Peyer's patch (tissue), 4 donors: ENCODE data around the gene LCE2C. TPM values are rescaled to one million over a fixed set of nuclear protein-coding genes. Genes with fewer than 3 reads are reported as not detected.

Experiments used
- DNase-seq, 3 donors: peaks; one replicate each; pipeline ENCODE4 v3.0.0-alpha.2; 2017 to 2019
- H3K27ac ChIP-seq, 4 donors: fragments of 200-600 bp; sonication (generic); one replicate each; pipeline ENCODE4 v1.5.1; 2016 to 2019
- H3K27me3 ChIP-seq, 2 donors: fragments of 200-600 bp; sonication (generic); one replicate each; pipeline ENCODE4 v1.5.1; 2019
- H3K36me3 ChIP-seq, 3 donors: fragments of 200-600 bp; sonication (generic); one replicate each; pipeline ENCODE4 v1.5.1; 2016 to 2019
- H3K4me1 ChIP-seq, 4 donors: fragments of 200-600 bp; sonication (generic); one replicate each; pipeline ENCODE4 v1.5.1; 2016 to 2019
- H3K4me3 ChIP-seq, 4 donors: fragments of 200-600 bp; sonication (generic); 1 replicate in 3 of 4; 2 replicates in 1 of 4; pipeline ENCODE4 v1.5.1; 2016 to 2019; ENCODE audit warnings: mild to moderate bottlenecking in 1 of 4
- H3K9me3 ChIP-seq, 4 donors: fragments of 200-600 bp; sonication (generic); one replicate each; pipeline ENCODE4 v1.5.1; 2016 to 2019; ENCODE audit warnings: mild to moderate bottlenecking in 1 of 4
- CTCF ChIP-seq, 6 experiments: fragments of 450-650 bp in 4 of 6; fragments of 200-600 bp in 2 of 6; sonication (generic) in 1 of 6; IDR thresholded peaks; one replicate each; pipeline ENCODE4 v1.5.1; 2017 to 2019; ENCODE audit warnings: antibody characterized with exemption in 6 of 6, mild to moderate bottlenecking in 3 of 6, moderate library complexity in 1 of 6
- POLR2A ChIP-seq, 2 donors: fragments of 450-650 bp; IDR thresholded peaks; one replicate each; pipeline ENCODE4 v1.5.1; 2017; ENCODE audit warnings: antibody characterized with exemption in 2 of 2, mild to moderate bottlenecking in 2 of 2, moderate library complexity in 2 of 2
- total RNA-seq, 4 donors: library from RNA; depleted of rRNA; stranded (reverse); fragments of >200 nt; gene quantifications; one replicate each; pipeline ENCODE4 v1.1.0, GENCODE V29; 2016

The LCE2C gene
- total RNA-seq, 4 donors from 2014 or later, result not detected

GRCh38 chr1:152697701-152698600 lies 22.9 kb downstream of the LCE2C start, which contains the start of gene LCE2A:
Gene LCE2A (plus strand): TSS chr1:152698345. CDS start chr1:152698902, 557 bp downstream.
- Histone ChIP-seq H3K36me3 (no peaks in the 10 kb centered on the region), H3K27me3 (no peaks in the 10 kb centered on the region), H3K9me3 (no peaks in the 10 kb centered on the region), H3K27ac (no peak within 1 kb of the TSS), H3K4me1 (no peaks in the 10 kb centered on the region), H3K4me3 (no peak within 1 kb of the TSS)
- TF ChIP-seq POLR2A (IDR thresholded peaks at IDR 0.05), result no peak
- TF ChIP-seq CTCF (IDR thresholded peaks at IDR 0.05), result no peak
- no peak for DNase-seq

GRCh38 chr1:152699746-152700145 lies 24.7 kb downstream of the LCE2C start:
- H3K27ac ChIP-seq, result no peak overlapping the region
- no peaks in the 10 kb centered on the region for H3K4me1 ChIP-seq
- no peaks in the 10 kb centered on the region for H3K36me3 ChIP-seq
- H3K9me3 ChIP-seq, result no peaks in the 10 kb centered on the region
- TF ChIP-seq POLR2A (IDR thresholded peaks at IDR 0.05), result no peak
- no peak for TF ChIP-seq CTCF (IDR thresholded peaks at IDR 0.05)
- no peak for DNase-seq
- H3K27me3 ChIP-seq, result no peaks in the 10 kb centered on the region
- H3K4me3 ChIP-seq, result no peak overlapping the region

- no peaks in the 10 kb centered on the region for H3K4me1 ChIP-seq
- H3K9me3 ChIP-seq, result no peaks in the 10 kb centered on the region
- no peak within 1 kb of the TSS for H3K4me3 ChIP-seq
- no peak for DNase-seq
- H3K27me3 ChIP-seq, result no peaks in the 10 kb centered on the region
- H3K36me3 ChIP-seq, result no peaks in the 10 kb centered on the region
- no peak within 1 kb of the TSS for H3K27ac ChIP-seq
- no peak for TF ChIP-seq POLR2A (IDR thresholded peaks at IDR 0.05)
- no peak for TF ChIP-seq CTCF (IDR thresholded peaks at IDR 0.05)
These were observed 32.8 kb downstream of the LCE2C start, which contains the start of gene LCE4A for GRCh38 chr1:152707860-152708259. Gene LCE4A (plus strand): TSS chr1:152708160. CDS start chr1:152709076, 916 bp downstream.

- no peak overlapping the region for H3K4me3 ChIP-seq
These were observed 43.2 kb downstream of the LCE2C start for GRCh38 chr1:152718238-152718637.

GRCh38 chr1:152725261-152725660 lies 50.2 kb downstream of the LCE2C start:
- H3K4me3 ChIP-seq, result no peak overlapping the region
- no peaks in the 10 kb centered on the region for H3K36me3 ChIP-seq
- no peaks in the 10 kb centered on the region for H3K4me1 ChIP-seq
- no peaks in the 10 kb centered on the region for H3K27me3 ChIP-seq
- no peak overlapping the region for H3K27ac ChIP-seq
- DNase-seq, result no peak
- no peaks in the 10 kb centered on the region for H3K9me3 ChIP-seq
- TF ChIP-seq CTCF (IDR thresholded peaks at IDR 0.05), result no peak
- TF ChIP-seq POLR2A (IDR thresholded peaks at IDR 0.05), result no peak

More at GRCh38 chr1:152718238-152718637, 43.2 kb downstream of the LCE2C start:
- H3K27me3 ChIP-seq, result no peaks in the 10 kb centered on the region
- H3K27ac ChIP-seq, result no peak overlapping the region
- peaks cover 0 to 4% (median 2%) of the 10 kb centered on the region in 4 donors for H3K9me3 ChIP-seq
- no peaks in the 10 kb centered on the region for H3K36me3 ChIP-seq
- no peaks in the 10 kb centered on the region for H3K4me1 ChIP-seq
- TF ChIP-seq CTCF (IDR thresholded peaks at IDR 0.05) (no peak), POLR2A (IDR thresholded peaks at IDR 0.05) (no peak)
- DNase-seq, result no peak

Other genes starting within 250 kb of the LCE2C start
- not detected for gene LCE5A, start 164.5 kb upstream of the LCE2C start, total RNA-seq
- not detected for gene CRCT1, start 160.8 kb upstream of the LCE2C start, total RNA-seq
- gene LCE3E, start 108.5 kb upstream of the LCE2C start, total RNA-seq, result not detected
- not detected for gene LCE3D, start 94.8 kb upstream of the LCE2C start, total RNA-seq
- gene LCE3C, start 75.0 kb upstream of the LCE2C start, total RNA-seq, result not detected
- gene LCE3B, start 61.5 kb upstream of the LCE2C start, total RNA-seq, result not detected
- not detected for gene LCE3A, start 52.2 kb upstream of the LCE2C start, total RNA-seq
- gene LCE2D, start 11.9 kb upstream of the LCE2C start, total RNA-seq, result not detected
- not detected for gene LCE2B, start 10.8 kb downstream of the LCE2C start, total RNA-seq
- gene LCE2A, start 23.1 kb downstream of the LCE2C start, total RNA-seq, result not detected
- gene LCE4A, start 32.9 kb downstream of the LCE2C start, total RNA-seq, result not detected
- gene KPRP, start 82.7 kb downstream of the LCE2C start, total RNA-seq, result not detected
- gene LCE1F, start 99.9 kb downstream of the LCE2C start, total RNA-seq, result not detected
- not detected for gene LCE1E, start 111.0 kb downstream of the LCE2C start, total RNA-seq
- not detected for gene LCE1D, start 121.4 kb downstream of the LCE2C start, total RNA-seq
- gene LCE1C, start 131.4 kb downstream of the LCE2C start, total RNA-seq, result not detected
- not detected for gene LCE1B, start 136.7 kb downstream of the LCE2C start, total RNA-seq
- not detected for gene LCE1A, start 152.2 kb downstream of the LCE2C start, total RNA-seq
- gene LCE6A, start 167.6 kb downstream of the LCE2C start, total RNA-seq, result not detected
- not detected for gene LCE7A, start 184.7 kb downstream of the LCE2C start, total RNA-seq
- not detected for gene SMCP, start 203.0 kb downstream of the LCE2C start, total RNA-seq
- gene IVL, start 233.3 kb downstream of the LCE2C start, total RNA-seq, result not detected